HFF-Myc (cell line): ENCODE data around the gene TRDMT1.

ENCODE experiments used
- DNase-seq: peaks from one replicate; pipeline ENCODE4 v3.0.0-alpha.2; 2011; ENCODE audit warnings: low read depth; ENCODE audit errors: extremely low read depth
- H3K4me3 ChIP-seq: replicated peaks from 2 replicates; pipeline ENCODE4 v1.5.1; 2011; ENCODE audit warnings: low read depth, mild to moderate bottlenecking, control low read depth, low read length
- TF ChIP-seq, protein P1 (sequence below): IDR thresholded peaks from 2 replicates; pipeline ENCODE4 v1.5.1; 2012; ENCODE audit warnings: mild to moderate bottlenecking, low read depth, low read length, control low read depth; ENCODE audit errors: missing control alignments

The TRDMT1 gene

DNA sequence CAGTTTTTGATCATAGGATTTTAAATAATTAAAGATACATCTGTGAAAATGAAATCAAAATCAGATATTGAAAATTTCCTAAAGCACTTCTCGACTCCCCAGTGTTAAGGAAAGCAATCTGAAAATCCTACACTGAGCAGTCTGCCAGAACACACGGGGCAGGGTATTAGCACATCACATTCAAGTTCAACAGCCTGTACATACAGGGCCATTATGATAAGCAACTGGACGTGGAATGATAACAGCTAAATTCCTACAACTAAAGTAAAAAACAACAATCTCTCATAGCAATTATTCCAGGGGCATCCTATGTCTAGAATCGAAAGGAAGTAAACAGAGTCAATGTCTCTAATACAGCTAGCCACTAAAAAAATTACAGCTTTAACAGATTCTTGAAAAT lies 31.7 kb downstream of the TRDMT1 start:
- no peak for DNase-seq
- TF ChIP-seq, protein P1, sequence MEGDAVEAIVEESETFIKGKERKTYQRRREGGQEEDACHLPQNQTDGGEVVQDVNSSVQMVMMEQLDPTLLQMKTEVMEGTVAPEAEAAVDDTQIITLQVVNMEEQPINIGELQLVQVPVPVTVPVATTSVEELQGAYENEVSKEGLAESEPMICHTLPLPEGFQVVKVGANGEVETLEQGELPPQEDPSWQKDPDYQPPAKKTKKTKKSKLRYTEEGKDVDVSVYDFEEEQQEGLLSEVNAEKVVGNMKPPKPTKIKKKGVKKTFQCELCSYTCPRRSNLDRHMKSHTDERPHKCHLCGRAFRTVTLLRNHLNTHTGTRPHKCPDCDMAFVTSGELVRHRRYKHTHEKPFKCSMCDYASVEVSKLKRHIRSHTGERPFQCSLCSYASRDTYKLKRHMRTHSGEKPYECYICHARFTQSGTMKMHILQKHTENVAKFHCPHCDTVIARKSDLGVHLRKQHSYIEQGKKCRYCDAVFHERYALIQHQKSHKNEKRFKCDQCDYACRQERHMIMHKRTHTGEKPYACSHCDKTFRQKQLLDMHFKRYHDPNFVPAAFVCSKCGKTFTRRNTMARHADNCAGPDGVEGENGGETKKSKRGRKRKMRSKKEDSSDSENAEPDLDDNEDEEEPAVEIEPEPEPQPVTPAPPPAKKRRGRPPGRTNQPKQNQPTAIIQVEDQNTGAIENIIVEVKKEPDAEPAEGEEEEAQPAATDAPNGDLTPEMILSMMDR: no peak

DNA sequence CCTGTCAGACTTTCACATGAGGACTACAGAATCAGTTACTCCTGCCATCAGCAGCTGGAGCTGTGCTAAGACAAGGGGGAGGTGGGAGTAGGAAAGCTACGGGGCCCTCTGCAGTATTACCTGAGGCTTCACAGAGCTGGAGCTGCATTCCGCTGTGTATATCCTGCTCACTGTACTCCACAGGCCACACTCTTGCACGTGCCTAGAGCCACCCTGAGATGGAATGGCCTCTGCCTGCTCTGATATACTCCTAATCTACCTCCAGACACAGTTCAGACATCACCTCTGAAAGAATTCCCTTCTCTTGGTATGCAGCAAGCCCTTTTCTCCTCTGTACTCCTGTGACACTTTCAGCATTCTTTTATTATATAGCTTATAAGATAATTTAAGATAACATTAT lies 34.8 kb downstream of the TRDMT1 start:
- no peak overlapping the region for H3K4me3 ChIP-seq
- TF ChIP-seq, protein P1: no peak
- no peak for DNase-seq

More for the DNA sequence above, 31.7 kb downstream of the TRDMT1 start:
- H3K4me3 ChIP-seq: no peak overlapping the region

DNA sequence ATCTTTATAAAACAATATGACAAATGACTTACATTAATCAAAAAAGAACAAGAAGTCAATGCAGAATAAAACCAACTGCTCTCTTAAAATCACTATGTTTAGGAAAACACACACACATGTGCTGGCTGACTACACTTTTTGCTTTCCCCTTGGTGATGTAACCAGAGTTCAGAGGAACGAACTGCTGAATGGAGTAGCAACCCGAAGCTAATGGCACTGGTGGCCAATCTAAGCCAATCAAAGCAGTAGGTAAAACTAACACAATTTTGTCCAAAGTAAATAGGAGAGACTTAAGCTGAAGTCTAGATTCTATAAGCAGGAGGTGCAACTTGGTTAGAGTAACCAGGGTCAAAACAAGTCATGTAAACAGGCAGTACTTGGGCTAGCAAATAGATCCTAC lies 38.6 kb downstream of the TRDMT1 start:
- no peak for DNase-seq
- TF ChIP-seq, protein P1: no peak
- no peak overlapping the region for H3K4me3 ChIP-seq

DNA sequence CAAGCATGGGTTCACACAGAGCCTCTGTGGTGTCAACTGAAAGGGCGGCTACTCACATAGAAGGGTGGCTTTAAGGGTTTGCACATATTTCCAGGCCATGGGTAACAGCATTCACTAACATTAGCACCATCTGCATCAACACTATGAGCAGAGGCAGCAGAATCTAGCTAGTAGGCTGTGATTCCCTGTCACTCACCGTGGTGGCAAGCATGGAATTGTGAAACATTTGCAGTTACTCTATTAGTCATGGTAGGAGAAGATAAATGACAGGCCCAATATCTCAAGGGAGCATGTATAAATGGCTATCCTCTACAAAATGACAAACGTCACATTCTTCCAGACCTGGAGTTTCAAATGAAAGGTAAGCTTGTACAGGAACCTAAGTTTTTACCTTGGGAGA lies 39.7 kb downstream of the TRDMT1 start:
- TF ChIP-seq, protein P1: no peak
- no peak for DNase-seq
- H3K4me3 ChIP-seq: no peak overlapping the region

DNA sequence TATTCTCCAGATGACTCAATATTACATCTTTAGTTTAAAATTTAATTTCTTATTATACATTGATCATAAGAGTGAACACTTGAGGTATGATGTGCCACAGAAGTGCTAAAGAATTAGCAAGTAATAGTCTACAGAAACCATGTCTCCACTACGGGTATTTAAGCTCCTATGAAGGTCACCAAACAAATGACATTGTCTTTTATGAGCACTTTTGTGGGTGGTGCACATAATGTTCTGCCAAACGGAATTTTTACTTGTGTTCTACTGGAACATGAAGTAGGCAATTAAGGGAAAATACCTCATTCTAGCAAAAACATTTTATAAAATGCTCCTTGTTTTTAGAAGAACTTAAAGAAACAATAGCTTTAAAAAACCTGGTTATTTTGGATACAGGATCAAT lies 44.4 kb downstream of the TRDMT1 start:
- no peak for DNase-seq
- H3K4me3 ChIP-seq: no peak overlapping the region
- TF ChIP-seq, protein P1: no peak

DNA sequence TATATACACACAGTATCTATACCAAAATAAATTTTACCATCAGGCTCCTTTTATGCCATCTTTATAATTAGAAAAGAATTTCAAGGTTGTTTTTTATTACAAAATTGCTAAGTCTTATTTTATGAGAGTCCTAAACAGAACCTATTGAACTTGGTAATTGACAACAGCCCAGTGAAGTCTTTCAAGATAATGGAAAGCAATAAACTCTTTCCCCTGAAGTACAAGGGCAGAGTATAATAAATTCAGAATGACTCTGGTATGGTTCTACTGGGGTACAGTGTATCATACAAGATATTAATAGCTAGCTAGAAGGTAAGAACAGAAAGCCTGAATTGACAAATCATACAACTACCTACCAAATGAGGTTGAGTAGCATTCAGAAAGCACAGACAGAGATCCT lies 45.6 kb downstream of the TRDMT1 start:
- DNase-seq: no peak
- TF ChIP-seq, protein P1: no peak
- no peak overlapping the region for H3K4me3 ChIP-seq

DNA sequence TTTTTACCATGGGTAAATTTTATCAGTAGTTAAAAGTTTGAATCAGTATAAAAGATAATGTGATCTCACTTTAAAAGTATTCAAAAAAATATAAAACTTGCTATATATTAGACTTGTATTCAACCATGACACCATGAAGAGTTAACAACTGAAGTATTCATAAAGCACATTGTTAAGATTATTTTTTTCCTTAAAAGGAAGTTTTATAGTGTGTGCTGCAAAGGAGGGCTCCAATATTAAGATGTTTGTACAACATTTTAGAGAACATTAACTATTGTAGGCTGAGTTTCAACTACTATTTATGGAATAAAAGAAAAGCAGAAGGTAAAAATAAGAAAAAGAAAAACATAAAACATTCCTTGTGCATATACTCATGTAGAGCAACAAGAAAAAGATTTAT lies 47.4 kb downstream of the TRDMT1 start:
- TF ChIP-seq, protein P1: no peak
- no peak overlapping the region for H3K4me3 ChIP-seq
- DNase-seq: no peak
